ENCODE results near the gene ZNF19.

DNA sequence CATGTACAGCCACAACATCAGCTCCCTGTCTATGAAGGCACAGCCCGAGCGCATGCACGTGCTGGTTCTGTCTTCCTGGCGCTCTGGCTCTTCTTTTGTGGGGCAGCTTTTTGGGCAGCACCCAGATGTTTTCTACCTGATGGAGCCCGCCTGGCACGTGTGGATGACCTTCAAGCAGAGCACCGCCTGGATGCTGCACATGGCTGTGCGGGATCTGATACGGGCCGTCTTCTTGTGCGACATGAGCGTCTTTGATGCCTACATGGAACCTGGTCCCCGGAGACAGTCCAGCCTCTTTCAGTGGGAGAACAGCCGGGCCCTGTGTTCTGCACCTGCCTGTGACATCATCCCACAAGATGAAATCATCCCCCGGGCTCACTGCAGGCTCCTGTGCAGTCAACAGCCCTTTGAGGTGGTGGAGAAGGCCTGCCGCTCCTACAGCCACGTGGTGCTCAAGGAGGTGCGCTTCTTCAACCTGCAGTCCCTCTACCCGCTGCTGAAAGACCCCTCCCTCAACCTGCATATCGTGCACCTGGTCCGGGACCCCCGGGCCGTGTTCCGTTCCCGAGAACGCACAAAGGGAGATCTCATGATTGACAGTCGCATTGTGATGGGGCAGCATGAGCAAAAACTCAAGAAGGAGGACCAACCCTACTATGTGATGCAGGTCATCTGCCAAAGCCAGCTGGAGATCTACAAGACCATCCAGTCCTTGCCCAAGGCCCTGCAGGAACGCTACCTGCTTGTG, 47.8 kb upstream of the ZNF19 start:
- TF ChIP-seq POLR2A (IDR thresholded peaks at IDR 0.05; ENCODE audit: low read length) (no peak), GATA1 (IDR thresholded peaks at IDR 0.05; ENCODE audit: low read depth, low read length) (no peak)
